Thymus (tissue), 11 donors: ENCODE results near the gene PARP8. TPM values are rescaled to one million over a fixed set of nuclear protein-coding genes. Genes with fewer than 3 reads are reported as not detected.

Experiments
- DNase-seq, 9 donors: peaks; one replicate each; pipeline ENCODE4 v3.0.0-alpha.2; 2013; ENCODE audit warnings: low spot score in 9 of 9, low read depth in 6 of 9, missing footprints in 1 of 9
- H3K27ac ChIP-seq, 2 donors: one replicate each; pipeline ENCODE4 v1.5.1; 2013; ENCODE audit warnings: control low read depth in 1 of 2, low read depth in 1 of 2, low read length in 1 of 2, mild to moderate bottlenecking in 1 of 2, moderate library complexity in 1 of 2
- H3K27me3 ChIP-seq, 2 donors: one replicate each; pipeline ENCODE4 v1.5.1; 2013; ENCODE audit warnings: low read length in 1 of 2; ENCODE audit not compliant: control insufficient read depth in 2 of 2, insufficient read depth in 1 of 2
- H3K36me3 ChIP-seq, 2 donors: one replicate each; pipeline ENCODE4 v1.5.1; 2013; ENCODE audit warnings: low read length in 1 of 2, mild to moderate bottlenecking in 1 of 2, moderate library complexity in 1 of 2; ENCODE audit not compliant: control insufficient read depth in 2 of 2, insufficient read depth in 2 of 2
- H3K4me1 ChIP-seq, 2 donors: one replicate each; pipeline ENCODE4 v1.5.1; 2013; ENCODE audit warnings: low read length in 2 of 2; ENCODE audit not compliant: control insufficient read depth in 2 of 2, insufficient read depth in 2 of 2
- H3K4me3 ChIP-seq, 2 donors: one replicate each; pipeline ENCODE4 v1.5.1; 2013; ENCODE audit warnings: low read length in 2 of 2, control low read depth in 1 of 2, mild to moderate bottlenecking in 1 of 2
- H3K9me3 ChIP-seq, 2 donors: one replicate each; pipeline ENCODE4 v1.5.1; 2013; ENCODE audit warnings: low read length in 1 of 2, mild to moderate bottlenecking in 1 of 2; ENCODE audit not compliant: control insufficient read depth in 2 of 2, insufficient read depth in 1 of 2
- WGBS: extraction: QIAGEN DNeasy Blood & Tissue Kit; methylation state at CpG from one replicate; pipeline ENCODE4 v1.1.7; 2013; 5-methylcytosine and 5-hydroxymethylcytosine counted together
- polyA plus RNA-seq: library from polyadenylated mRNA; stranded (reverse); fragments of 200-250 nt; gene quantifications from one replicate; pipeline ENCODE4 v1.2.3, GENCODE V29; 2013
- total RNA-seq: library from RNA; stranded (reverse); fragments of 120-200 nt; gene quantifications from one replicate; pipeline ENCODE4 v1.2.4, GENCODE V29; 2013
- donor health status: healthy.

PARP8 gene
- total and polyA plus RNA-seq, 2 donors, result 18.7 to 29.0 TPM

GRCh38 chr5:50727149-50727496, 60.7 kb downstream of the PARP8 start:
- WGBS, result 57% methylated on average over 5 of the region's 5 CpGs
- no peak for DNase-seq
- H3K9me3 ChIP-seq, result no peaks in the 10 kb centered on the region
- no peaks in the 10 kb centered on the region for H3K4me1 ChIP-seq
- no peak overlapping the region for H3K27ac ChIP-seq
- no peaks in the 10 kb centered on the region for H3K36me3 ChIP-seq
- no peak overlapping the region for H3K4me3 ChIP-seq
- H3K27me3 ChIP-seq, result no peaks in the 10 kb centered on the region

DNA sequence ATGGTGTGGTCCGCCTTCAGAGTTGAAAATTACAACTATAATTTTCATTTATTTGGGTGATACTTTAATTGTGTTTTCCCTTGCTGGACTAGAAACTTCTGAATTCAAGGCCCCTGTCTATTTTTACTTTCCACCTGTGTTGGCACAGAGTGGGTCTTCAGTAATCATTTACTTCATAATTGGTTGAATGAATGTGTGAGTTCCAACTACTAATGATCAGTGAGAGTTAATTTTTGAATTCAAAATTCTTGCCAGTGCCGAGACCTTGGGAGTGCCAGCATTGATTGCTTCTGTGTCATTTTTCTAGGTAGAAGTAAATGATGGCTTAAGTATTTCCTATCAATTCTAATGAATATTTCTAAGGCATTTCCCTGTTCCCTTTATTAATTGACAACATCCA, 61.4 kb downstream of the PARP8 start:
- DNase-seq, result no peak
- Histone ChIP-seq H3K27me3 (no peaks in the 10 kb centered on the region), H3K4me3 (no peak overlapping the region), H3K36me3 (no peaks in the 10 kb centered on the region), H3K27ac (no peak overlapping the region), H3K4me1 (no peaks in the 10 kb centered on the region), H3K9me3 (no peaks in the 10 kb centered on the region)
- 96% methylated on average over 2 of the region's 2 CpGs for WGBS

- Histone ChIP-seq H3K27ac (no peak overlapping the region), H3K4me3 (no peak overlapping the region), H3K36me3 (no peaks in the 10 kb centered on the region), H3K27me3 (no peaks in the 10 kb centered on the region), H3K9me3 (no peaks in the 10 kb centered on the region), H3K4me1 (no peaks in the 10 kb centered on the region)
- DNase-seq, result no peak
- WGBS, result 95% methylated on average over 5 of the region's 5 CpGs
Measured at GRCh38 chr5:50730336-50730735, 63.9 kb downstream of the PARP8 start.

DNA sequence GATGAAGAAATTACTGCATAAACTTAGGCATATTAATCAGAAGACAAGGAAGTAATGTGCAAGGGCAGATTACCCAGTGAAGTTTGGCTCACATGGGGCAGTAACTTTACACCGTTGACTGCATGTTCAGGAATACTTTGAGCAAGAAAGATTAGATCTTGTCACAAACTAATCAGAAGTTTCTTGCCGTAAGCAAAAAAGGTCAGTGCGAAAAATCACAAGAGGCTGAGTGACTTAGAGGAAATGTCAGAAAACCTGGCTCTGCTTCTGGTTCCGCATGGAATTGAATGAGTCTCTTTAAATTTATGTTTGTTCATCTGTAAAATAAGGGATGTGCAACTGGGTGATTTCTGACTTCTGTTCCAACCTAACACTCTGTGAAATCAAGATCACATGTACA, 64.4 kb downstream of the PARP8 start:
- Histone ChIP-seq H3K36me3 (no peaks in the 10 kb centered on the region), H3K9me3 (no peaks in the 10 kb centered on the region), H3K27me3 (no peaks in the 10 kb centered on the region), H3K4me1 (no peaks in the 10 kb centered on the region), H3K4me3 (no peak overlapping the region), H3K27ac (no peak overlapping the region)
- DNase-seq, result no peak
- 93% methylated on average over 4 of the region's 4 CpGs for WGBS

DNA sequence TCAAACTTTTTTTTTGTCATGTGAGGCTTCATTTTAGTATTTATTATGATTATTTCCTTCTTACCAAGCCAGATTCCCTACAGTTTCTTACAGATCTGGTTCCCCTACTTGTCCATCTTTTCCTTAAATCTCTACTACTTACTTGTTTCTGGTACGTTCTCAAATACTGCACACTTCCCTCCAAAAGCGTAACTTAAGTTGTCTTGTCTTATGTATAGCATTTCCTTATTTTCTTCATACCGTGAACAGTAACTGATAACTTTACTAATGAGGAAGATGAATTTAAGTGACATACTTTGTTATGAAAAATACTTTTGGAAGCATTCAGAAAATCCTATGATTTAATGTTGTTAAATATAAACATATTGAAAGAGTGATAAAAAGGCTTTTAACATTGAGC, 67.3 kb downstream of the PARP8 start:
- Histone ChIP-seq H3K27ac (no peak overlapping the region), H3K36me3 (no peaks in the 10 kb centered on the region), H3K4me1 (no peaks in the 10 kb centered on the region), H3K9me3 (no peaks in the 10 kb centered on the region), H3K4me3 (no peak overlapping the region), H3K27me3 (no peaks in the 10 kb centered on the region)
- DNase-seq, result no peak
- WGBS, result 95% methylated on average over 3 of the region's 3 CpGs

DNA sequence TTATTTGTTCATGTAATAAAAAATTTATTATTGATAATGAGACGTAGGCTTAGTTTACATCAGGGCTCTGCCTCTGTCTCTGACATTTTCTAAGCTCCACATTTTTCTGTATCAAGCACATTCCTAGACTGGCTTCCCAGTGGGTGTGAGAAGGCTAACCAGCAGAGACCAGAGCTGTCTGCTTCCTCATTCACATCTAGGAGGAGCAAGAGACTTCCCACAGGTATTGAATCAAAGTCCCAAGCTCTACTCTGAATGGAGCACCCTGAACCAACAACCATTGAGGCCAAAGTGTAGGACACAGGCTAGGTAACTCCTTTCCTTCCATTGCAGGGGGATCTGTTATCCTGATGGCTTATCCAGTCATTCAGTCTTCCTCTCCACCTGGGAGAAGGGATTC, 72.4 kb downstream of the PARP8 start:
- 97% methylated on average over 1 of the region's 1 CpG for WGBS
- H3K27me3 ChIP-seq, result no peaks in the 10 kb centered on the region
- no peak for DNase-seq
- no peaks in the 10 kb centered on the region for H3K36me3 ChIP-seq
- H3K9me3 ChIP-seq, result no peaks in the 10 kb centered on the region
- no peak overlapping the region for H3K27ac ChIP-seq
- H3K4me3 ChIP-seq, result no peak overlapping the region
- peaks cover under 1 to 4% of the 10 kb centered on the region in 2 donors for H3K4me1 ChIP-seq

- no peaks in the 10 kb centered on the region for H3K9me3 ChIP-seq
- H3K36me3 ChIP-seq, result no peaks in the 10 kb centered on the region
- no peak for DNase-seq
- H3K4me3 ChIP-seq, result no peak overlapping the region
- H3K4me1 ChIP-seq, result peaks cover 7 to 12% of the 10 kb centered on the region in 2 donors
- H3K27ac ChIP-seq, result no peak overlapping the region
- no peaks in the 10 kb centered on the region for H3K27me3 ChIP-seq
- WGBS, result 98% methylated on average over 4 of the region's 4 CpGs
Measured at GRCh38 chr5:50740832-50741231, 74.4 kb downstream of the PARP8 start.

- Histone ChIP-seq H3K4me1 (peaks cover 7 to 12% of the 10 kb centered on the region in 2 donors), H3K4me3 (peak overlapping the region in 1 of 2 donors; percentile 1), H3K27me3 (no peaks in the 10 kb centered on the region), H3K27ac (peak overlapping the region in 1 of 2 donors; percentile 74), H3K36me3 (no peaks in the 10 kb centered on the region), H3K9me3 (no peaks in the 10 kb centered on the region)
- DNase-seq, result peak in 6 of 9 donors; percentile 9 to 68 (median 30)
- 15% methylated on average over 2 of the region's 2 CpGs for WGBS
Measured at GRCh38 chr5:50744776-50745175, 78.3 kb downstream of the PARP8 start.

GRCh38 chr5:50745221-50745910, 78.9 kb downstream of the PARP8 start:
- Histone ChIP-seq H3K36me3 (no peaks in the 10 kb centered on the region), H3K9me3 (no peaks in the 10 kb centered on the region), H3K4me3 (no peak overlapping the region), H3K4me1 (peaks cover 7 to 12% of the 10 kb centered on the region in 2 donors), H3K27ac (no peak overlapping the region), H3K27me3 (no peaks in the 10 kb centered on the region)
- DNase-seq, result no peak
- WGBS, result 86% methylated on average over 3 of the region's 3 CpGs
